Activated CD4-positive, alpha-beta T cell treated with anti-CD3 and anti-CD28 coated beads, Interleukin-2, amount 50 U/mL, for 48 hours (primary cell): ENCODE measurements around the gene RNASEH1.
A peak's percentile ranks its signal among the peaks of the same experiment; 100 is the strongest.

Experiments used
- DNase-seq, 2 experiments: peaks; one replicate each; pipeline ENCODE4 v3.0.0-alpha.2; 2020

Gene RNASEH1

DNA sequence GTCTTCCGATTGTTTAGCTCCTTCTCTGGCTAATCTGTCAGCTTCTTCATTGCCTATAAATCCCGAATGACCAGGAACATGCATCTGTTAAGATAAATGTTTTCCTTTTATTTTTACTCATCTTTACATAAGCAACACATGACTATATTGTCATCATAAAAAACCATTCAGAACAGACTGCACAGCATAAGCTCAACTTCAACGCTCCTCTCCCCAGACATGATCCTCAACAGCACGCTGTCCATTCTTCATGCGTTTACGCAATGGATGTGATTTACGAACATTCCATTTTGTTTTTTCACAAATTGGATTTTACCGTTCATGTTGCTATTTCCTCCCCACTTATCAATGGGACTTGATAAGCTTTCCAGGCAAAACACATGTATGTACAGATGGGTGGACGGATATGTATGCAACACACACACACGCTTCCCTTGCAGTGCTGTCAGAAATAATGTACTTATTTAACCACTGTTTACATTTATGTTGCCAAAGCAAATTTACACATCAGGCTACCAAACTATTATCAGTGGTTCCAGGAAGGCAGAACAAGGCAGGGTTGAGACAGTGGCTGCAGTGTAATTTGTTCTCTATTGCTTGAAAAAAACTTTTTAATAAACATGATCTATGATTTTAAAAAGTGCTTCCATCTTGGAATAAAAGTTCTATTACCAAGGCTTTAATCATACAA is 12.2 kb downstream of the RNASEH1 start:
- no peak for DNase-seq

DNA sequence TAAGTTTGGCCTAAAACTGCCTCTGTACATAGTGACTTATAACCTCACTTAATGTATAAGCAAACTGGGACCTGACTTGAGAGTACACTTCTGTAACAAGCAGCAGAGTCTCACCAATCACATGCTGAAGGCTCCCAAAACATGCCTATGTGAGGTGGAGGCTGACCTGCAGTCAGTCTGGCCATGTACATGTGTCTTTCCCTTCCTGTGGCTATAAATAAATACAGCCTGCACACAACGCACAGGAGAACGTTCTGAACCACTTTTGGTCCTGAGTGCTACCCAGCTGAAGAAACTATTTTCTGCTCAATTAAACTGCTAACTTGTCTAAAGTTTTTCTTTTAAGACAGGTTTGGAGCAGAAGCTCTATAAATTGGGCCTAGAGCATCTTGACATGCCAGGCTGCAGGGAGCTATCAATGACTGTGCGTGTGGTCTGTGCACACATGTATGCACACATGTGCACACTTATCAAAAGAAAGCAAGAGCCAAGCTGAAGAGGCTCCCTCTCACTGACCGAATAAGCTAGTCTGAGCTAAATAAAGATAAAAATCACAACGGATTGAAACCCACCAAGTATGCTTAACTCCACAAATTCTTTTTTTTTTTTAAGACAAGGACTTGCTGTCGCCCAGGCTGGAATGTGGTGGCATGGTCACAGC is 15.0 kb downstream of the RNASEH1 start:
- no peak for DNase-seq

DNA sequence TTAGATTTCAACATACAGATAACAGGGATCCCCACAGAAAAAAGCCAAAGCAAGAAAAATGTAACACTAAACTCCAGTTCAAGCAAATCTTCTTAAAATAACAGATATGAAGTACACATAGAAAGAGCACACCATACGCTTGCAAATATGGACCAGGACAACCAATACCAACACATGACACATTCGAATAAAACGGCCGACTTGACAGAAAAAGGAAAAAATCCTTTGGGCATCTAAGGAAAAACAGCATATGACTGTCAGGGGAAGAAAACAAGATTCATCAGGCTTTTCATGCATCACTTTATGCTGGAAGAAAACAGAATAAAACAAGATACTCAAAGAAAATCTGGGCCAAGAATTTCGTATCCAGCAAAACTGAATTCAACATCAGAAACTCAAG is 16.0 kb downstream of the RNASEH1 start:
- DNase-seq = no peak

DNA sequence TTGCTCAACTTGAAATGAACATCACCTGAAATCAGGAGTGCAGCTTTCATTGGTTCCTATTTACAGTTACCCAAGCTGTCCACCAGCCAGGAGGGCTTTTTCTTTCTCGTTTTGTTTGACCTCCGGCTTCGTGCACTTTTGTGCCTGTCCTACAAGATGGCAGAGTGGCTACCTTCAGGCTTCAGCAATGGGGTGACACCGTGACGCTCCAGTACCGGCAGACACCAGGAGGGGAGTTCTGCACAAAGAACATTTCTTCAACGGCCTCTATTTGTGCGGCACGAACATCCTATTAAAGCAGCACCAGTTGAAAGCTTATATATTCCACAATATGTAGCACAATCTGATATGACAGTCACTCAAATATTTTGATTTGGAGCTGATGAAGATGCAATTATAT is 18.3 kb downstream of the RNASEH1 start:
- DNase-seq = no peak

DNA sequence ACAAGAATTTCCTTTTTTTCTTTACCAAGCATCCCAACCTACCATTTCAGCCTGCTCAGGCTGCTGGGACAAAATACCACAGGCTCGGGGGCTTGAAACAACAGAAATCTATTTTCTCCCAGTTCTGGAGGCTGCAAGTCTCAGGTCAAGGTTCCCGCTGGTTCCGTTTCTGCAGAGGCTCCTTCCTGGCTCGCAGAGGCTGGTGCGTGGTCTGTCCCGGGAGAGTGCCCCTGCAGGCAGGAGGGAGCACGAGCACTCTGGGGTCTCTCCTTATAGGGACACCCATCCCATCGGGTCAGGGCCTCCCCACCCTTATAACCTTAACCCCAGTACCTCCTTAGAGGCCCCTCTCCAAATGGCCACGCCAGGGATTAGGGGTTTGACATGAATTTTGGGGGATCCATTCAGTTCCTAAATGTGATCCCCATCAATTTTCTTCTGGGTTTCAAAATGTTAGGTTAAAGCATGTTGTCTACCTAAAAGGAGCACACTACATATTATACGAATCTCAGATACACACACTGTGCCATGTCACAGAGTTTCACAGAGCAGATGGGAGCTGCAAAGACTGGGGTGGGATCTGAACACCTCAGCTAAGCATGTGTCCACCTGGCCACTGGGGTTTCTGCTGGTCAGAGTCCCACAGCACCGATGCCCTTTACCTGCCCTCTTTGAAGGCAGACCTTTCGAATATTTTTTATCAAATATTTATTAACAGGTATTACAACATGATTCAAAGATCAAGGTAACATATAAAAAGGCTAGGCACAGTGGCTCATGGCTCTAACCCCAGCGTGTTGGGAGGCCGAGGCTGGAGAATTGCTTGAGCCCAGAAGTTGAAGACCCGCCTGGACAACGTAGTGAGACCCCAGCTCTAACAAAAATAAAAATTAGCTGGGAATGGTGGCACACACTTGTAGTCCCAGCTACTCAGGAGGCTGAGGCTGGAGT is 21.2 kb downstream of the RNASEH1 start:
- DNase-seq = no peak

DNA sequence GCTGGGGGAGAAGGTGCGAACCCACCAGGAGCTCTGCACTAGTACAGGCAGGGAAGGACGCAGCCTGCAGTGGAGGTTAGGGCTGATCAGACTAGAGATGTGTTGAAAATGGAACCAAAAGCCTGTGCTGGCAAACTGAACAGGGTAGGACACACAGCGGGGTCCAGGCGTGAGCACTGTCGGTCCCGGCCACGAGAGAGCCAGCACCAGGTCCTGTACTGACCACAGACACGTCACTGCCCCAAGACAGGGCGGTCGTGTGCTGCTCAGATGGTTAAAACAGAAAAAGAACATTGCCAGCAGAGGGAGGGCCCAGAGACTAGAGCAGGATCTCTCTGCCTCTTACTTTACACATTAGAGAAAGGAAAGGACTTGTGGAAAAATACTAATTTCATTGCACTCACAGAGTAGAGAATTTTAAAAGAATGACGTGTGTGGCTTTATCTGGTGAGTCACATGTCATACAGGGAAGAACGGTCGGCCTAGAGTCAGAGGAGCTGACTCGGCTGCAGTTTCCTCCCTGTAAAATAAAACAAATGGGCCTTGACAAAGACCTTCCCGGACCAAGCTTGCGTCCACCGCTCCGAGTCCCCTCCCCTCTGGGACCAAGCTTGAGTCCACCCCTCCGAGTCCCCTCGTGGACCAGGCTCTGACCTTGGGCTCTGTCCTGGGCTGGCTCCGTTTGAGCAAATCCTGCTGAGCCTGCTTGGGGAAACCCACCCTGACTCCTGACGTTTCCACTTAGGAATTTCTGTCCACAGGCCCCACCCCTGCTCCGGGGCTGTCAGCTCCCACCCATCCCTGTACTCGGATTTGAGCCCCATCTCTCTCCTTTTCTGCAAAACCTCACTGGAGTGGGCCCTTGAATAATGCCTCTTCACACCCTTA is 22.1 kb downstream of the RNASEH1 start:
- no peak for DNase-seq

DNA sequence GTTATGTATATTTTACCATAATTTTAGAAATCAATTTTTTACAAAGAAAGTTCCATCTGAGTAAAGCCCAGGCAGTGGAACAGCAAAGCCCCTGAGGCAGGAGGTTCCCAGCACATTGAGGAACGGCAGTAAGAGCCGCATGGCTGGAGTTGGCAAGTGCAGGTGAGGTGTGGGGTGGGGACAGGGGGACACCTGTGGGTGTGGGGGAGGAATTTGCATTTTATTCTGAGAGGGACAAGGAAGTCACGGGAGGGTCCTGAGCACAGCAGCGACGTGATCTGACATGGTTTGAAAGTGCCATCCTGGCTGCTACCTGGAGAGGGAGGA is 22.7 kb downstream of the RNASEH1 start:
- DNase-seq = no peak

DNA sequence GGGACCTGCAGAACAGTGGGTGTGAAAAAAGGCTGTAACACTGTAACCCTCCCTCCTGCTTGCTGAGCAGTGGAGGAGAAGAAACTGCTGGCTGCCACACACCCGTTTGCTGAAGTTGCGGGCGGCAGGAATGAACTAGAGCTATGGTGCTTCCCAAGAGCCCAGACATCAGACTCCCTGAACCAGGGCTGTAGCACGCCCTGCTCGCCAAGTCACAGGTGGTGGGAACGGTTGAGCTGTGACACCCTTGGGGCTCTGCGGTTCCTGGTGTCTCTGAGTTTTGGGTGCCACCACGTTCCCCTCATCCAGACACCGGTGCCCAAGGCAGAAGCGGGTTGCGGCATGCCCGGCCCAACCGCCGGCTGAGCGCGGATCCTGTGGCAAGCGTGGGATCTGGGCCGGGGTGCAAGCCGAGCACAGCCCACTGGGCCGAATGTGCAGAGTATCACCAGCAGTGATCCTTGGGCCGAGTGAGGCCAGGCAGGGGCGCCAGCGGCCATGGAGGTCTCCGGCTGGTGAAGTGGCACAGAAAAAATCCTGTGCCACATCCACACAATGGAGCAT is 23.8 kb downstream of the RNASEH1 start:
- no peak for DNase-seq

DNA sequence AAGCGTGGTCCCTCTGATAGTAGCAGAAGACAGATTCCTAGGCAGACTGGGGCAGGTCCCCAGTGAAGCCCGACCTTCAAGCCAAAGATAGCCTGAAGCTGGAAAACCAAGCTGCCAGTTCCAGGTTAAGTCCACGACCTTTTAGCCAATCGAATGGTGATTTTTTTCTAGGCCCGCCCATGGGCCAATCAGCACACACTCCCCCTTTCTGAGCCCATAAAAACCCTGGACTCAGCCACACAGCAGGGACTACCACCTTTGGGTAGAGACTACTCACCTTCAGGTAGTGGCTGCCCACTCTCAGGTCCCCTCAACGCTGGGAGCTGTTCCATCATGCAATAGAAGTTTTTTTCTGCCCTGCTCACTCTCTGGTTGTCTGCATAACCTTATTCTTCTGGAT is 24.3 kb downstream of the RNASEH1 start:
- no peak for DNase-seq

DNA sequence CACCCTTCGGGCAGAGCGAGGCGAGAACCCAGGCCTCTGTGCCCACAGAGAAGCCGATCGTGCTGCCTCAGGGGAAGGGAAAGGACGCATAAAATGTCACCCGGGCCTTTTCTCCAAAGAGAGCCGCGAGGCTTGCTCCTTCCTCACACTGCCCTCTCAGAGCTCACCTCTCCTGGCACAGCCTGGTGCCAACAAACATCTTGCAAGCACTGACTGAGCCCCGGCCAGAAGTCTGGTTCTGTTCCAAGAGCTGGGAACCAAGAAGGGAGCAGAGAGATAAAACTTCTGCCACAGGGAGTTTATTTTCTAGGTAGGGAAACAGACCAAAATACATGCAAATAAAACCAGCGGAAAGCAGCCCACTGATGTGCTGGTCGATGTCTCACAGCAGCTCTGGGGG is 25.2 kb downstream of the RNASEH1 start:
- no peak for DNase-seq

DNA sequence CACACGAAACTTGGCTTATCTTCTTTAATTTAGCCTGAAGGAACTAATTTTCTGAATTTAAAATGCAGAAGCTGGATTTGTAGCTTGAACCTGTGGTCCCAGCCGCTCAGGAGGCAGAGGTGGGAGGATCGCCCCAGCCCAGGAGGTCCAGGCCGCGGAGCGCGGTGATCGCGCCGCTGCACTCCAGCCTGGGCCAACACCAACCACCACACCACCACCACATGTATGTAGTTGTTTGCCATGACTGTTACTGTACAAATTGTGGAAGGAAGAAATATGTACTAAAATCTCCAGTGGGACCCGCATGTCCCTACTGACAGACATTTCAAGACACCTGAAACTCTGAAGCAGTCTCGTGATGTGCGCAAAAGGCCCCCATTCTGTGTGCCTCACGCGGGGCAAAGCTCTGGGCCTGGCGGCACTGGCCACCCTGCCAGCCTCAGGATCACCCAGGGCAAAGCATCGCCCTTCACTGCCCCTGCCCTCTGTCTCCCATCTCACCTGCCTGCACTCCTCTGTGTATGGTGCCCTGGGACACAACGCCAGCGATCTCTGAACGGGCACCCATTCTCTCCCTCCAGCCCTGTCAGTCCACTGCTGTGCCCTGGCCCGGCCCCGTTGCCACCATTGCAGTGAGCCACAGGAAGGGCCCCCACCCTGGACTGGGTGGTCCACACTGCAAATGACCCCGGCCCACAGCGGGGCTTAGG is 28.7 kb downstream of the RNASEH1 start:
- no peak for DNase-seq

DNA sequence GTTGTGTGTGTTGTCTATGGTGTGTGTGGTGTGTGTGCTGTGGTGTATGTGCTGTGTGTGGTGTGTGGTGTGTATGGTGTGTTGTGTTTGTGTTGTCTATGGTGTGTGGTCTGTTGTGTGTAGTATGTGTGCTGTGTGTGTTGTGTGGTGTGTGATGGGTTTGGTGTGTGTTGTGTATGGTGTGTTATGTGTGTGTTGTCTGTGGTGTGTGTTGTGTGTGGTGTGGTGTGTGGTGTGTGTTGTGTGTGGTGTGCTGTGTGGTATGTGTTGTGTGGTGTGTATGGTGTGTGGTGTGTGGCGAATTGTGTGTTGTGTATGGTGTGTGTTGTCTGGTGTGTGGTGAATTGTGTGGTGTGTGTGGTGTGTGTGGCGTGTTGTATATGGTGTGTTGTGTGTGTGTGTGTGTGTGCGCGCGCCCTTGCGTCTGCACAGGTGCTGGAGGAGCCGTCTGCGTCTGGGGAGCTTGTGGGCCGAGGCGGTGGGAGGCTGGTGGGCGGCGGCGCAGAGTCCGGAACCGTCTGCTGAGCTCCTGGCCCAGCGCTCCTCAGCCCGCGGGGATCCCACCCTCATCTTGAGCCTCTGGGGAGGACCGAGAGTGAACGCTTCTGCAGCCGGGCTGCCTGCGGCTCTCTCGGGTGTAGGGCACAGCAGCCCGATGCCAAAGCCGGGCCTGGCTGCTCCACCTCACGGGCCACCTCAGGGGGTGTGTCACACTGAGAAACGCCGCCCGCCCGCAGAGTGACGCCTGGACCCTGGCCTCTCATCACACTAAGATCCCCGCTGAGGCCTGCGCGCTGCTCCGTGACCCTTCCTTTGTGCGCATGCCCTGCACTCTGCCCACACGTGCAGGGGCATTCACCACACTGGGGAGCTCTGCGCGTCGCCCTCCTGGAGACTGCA is 30.0 kb downstream of the RNASEH1 start:
- DNase-seq = no peak

DNA sequence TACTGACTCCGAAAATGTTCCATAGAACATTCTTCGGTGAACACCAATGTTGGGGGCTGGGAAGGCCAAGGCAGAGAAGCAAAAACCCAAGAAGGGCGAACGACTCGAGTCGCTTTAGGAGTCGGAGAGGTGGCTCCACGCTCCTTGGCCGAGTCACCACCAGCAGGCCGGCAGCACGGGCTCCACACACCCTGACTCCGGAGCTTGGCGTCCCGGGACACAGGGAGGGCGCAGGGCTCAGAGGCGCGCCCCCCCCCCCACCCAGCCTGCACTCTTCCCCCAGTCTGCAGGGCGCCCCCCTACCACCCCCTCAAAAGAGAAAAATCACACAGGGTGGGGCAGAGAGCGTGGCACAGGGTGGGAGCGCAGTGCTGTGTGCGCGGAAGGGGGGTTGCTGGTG is 31.3 kb downstream of the RNASEH1 start:
- no peak for DNase-seq

DNA sequence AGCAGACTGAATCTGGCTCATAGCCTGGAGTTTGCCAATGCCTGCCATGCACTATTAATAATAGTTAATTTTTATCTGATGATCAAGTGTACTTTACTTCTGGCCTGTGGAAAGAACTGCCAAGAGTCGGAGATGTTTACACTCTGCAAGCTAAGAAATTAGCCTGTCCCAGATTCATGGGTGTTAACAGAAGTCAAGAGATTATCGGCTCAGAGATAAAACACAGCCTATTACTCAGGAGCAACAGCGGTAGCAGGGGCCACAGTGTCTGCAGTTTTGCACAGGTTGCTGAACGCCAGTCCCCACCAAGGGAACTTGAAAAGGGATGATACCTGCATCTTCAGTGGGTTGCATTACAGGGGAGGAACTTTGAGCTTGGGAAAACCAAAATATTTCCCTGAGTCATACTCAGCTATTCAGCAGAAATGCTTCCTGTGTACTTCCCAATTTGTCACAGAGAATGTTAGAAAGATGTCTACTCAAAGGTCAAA is 34.5 kb downstream of the RNASEH1 start:
- no peak for DNase-seq

DNA sequence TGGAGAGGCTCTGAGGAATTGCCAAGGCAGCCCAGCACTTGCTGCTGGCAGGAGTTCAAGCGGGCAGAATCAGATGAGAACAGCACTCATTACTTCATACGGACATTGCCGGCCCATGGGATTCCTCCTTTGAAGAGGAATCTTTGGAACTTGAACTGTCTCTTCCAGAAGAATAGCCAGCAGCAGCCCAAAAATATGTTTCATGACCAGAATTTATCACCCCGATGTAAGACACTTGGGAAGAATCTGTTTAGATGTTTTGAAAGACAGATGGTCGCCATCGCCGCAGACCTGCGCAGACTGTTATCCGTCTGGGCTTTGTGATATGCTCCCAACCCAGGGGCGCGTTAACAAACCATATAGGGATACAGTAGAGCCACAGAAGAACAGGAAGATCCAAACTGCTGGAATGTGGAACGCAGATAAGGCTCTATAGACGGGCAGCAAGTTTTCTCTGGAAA is 35.1 kb downstream of the RNASEH1 start:
- DNase-seq = no peak

DNA sequence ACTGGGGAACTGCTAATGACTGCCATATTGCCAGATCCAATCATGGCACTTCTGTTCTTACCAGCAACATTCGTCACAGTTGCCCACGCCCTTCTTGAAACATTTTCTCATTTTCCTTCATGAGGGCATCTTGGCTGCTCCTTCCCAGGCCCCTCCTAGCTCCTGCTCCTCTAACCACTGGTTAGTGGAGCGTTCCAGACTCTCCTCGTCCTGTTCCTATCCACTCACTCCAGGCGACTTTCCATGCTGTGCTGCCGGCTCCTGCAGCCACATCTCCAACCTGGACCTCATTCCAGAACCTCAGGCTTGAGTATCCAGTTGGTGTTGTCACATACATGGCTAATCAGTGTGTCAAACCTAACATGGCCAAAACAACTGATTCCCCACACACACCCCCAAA is 37.5 kb downstream of the RNASEH1 start:
- no peak for DNase-seq

DNA sequence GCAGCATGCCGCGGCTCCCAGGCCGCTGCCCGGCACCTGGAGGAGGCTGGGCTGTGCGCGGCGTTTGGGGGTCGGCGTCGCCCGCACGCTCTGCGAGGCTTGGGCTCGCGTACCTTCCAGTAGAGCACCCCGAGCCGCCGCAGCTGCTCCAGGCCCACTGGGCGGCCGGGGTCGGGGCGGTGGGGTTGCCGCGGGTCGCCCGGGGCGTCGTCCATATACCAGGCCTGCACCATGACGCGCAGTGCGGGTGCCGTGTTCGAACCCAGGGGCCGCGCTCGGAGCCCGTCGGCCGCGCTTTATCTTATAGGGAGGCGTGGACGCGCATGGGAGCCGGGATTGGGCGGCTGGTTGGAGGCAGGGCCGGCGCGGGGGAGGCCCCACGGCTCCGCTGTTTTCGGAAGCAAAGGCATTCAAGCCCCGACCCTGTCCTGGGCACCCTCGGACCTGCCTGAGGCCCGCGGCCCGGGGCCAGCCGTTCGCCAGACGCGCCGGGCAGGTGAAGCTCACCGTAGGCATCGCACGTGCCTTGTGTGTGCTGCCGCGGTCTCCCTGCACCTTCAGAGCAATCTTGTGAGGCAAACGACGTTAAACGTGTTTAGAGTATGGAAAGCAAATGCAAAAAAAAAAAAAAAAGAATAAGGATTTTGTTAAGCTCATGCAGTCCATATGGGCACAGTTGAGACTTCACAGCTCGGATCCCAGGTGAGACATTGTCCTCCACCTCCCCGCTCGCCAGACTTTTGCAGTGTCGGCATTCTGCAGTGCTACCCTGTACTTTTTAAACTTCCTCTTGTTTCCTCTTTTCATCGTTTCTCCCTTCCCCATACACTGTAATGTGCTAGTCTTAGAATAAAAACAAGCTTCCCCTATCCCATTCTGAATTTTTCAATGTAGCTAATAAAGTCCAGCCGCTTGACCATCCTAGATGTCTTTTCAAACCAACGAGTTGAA is 38.6 kb downstream of the RNASEH1 start, which contains the start of gene ADI1:
TSS of gene ADI1 (minus strand) at position 277 of the 951 bp plus-strand sequence. CDS start at position 233, 44 bp downstream.
- peak; percentile 83 to 86 for DNase-seq

DNA sequence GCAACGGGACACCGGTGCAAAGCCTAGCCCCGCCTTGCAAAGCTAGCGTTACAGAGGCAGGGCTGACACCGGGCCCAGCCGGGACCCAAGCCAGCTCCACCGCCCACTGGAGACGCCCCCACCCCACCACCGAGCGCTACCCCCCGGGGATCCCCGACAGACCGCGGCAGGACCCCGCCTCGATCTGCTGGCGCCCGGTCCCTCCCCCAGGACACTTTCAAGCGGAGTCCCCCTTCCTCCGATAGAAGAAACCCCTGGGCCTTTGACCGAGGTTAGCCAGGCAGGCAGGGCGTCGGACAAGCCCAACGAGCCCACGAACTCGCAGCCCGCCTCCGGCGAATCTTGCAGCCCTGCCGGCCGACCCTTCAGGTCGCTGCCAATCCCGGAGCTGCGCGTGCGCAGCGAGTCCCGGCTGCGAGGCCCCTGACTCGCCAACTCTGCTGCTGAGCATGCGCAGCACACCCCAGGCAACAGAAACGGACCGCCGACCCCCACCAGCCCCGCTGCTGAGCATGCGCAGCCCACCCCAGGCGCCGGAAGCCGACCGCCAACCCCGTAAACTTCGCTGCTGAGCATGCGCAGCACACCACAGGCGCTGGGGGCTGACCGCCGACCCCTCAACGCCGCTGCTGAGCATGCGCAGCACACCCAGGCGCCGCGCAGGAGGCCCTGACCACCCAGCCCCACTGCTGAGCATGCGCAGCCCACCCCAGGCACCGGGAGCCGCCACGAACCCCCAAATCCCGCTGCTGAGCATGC is 39.5 kb downstream of the RNASEH1 start:
- peak; percentile 97 to 98 for DNase-seq
